ENCODE measurements around the gene CHFR.
"Not testable (repeated sequence)": the region's sequence is repeated elsewhere in the genome, so short reads cannot be mapped to it uniquely, and the experiment has no call there.

CHFR gene

DNA sequence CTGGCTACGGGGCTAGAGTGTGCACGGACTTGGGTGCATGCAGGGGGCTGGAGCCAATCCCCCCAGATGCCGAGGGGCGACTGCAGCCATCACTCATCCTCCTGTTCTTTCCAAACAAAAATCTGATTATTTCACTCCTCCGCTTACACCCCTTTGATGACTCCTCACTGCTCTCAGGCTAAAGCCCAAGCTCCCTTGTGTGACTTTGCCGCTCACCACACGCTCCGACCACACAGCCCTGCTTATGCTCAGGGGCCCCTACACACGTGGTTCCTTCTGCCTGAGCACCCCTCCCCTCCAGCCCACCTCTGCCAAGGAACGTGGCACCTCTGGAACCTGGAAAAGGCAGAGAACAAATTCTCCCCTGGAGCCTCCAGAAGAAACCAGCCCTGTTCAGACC is 13.7 kb downstream of the CHFR start:
- DNase-seq = no peak

DNA sequence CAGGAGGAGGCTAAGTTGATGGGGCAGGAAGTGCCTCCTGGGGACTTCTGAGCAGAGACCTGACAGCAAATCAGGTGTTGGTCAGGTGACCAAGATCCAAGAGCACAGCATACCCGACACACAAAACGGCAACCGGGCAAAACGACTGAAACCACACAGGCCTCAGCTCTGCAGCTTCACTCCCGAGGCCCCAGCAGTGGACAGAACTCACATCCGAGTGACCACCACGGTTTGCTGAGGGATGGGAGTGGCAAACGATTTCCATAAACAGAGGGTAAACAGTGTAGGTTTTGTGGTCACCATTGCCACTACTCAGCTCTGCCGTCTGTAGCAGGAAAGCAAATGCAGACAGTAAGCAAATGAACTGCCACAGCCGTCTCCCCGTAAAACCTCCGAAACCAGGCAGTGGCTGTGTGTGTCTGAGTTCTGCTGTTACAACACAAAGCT is 14.4 kb downstream of the CHFR start:
- no peak for DNase-seq

GRCh38 chr12:132872073-132872855 is 15.1 kb downstream of the CHFR start:
- no peak for DNase-seq

DNA sequence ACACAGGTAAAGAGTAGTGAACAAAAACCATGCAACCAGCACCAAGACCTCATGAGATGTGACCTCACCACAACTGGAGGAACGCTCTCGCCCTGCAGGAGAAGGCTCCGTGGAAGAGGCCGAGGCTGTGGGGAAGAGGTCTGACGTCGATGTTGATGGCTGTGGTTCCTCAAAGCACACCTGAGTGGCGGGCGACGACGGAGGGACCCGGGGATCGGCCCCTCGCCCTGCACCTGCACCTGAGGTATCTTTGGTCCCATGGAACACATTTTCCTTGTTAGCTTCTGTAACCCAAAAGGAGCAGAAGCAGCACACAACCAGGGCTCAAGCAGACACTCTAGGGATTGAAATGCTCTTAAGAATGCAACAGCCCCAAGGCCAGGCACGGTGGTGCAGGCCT is 17.9 kb downstream of the CHFR start:
- DNase-seq = no peak

GRCh38 chr12:132866251-132866828 is 21.1 kb downstream of the CHFR start:
- no peak for DNase-seq

DNA sequence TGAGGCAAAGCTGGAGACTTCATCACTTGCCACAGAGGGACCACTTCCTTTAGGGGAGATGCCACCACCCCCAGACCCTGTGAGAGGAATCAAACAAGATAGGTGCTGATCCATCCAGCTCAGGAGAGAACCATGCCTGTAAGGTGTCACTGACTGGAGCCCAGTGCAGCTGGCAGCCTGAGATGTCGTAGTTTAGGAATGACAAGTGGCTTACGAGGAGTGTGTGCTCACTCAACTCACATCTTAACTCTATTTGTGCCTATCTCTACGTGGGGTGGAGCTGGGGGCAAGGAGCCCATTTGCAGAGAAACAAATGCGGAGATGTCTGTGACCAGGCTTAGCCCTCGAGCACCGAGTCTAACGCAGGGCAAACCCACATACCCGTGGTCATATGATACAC is 25.8 kb downstream of the CHFR start:
- no peak for DNase-seq

DNA sequence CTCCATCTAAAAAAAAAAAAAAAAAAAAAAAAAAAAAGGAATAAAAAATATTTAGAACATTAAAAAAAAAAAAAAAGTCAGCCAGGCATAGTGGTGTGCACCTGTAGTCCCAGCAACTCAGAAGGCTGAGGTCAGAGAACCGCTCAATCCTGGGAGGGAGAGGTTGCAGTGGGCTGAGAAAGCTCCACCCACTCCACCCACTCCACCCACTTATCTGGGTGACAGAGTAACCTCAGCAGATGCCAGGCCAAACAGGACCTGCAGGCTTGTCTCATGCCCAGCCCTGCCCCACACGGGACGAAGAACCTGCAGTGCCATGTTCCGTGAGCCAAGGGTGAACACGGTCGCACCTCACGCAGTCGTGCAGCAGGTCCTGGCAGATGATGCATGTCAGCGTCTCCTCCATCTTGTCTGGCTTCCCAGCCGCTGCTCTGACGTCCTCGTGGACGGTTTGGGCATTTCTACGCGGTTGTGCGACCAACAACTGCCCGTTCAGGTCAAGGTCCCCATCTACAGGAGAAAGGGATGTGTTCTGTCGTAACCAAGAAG is 28.6 kb downstream of the CHFR start:
- DNase-seq = no peak

DNA sequence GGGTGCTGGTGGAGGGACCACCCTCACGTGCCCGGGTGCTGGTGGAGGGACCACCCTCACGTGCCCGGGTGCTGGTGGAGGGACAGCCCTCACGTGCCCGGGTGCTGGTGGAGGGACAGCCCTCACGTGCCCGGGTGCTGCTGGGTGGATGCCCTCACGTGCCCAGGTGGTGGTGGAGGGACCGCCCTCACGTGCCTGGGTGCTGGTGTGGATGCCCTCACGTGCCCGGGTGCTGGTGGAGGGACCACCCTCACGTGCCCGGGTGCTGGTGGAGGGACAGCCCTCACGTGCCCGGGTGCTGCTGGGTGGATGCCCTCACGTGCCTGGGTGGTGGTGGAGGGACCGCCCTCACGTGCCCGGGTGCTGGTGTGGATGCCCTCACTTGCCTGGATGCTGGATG is 30.4 kb downstream of the CHFR start:
- DNase-seq = not testable (repeated sequence)

DNA sequence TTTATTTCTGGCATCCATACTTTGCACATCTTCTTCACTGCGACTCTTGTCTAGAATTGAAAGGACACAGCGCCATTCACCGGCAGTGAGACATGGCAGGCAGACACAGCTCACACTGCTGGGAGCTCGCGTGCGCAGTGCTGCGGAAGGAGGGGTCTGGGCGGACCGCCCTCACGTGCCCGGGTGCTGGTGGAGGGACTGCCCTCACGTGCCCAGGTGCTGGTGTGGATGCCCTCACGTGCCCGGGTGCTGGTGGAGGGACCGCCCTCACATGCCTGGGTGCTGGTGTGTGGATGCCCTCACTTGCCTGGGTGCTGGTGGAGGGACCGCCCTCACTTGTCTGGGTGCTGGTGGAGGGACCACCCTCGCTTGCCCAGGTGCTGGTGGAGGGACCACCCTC is 30.8 kb downstream of the CHFR start:
- DNase-seq = no peak

DNA sequence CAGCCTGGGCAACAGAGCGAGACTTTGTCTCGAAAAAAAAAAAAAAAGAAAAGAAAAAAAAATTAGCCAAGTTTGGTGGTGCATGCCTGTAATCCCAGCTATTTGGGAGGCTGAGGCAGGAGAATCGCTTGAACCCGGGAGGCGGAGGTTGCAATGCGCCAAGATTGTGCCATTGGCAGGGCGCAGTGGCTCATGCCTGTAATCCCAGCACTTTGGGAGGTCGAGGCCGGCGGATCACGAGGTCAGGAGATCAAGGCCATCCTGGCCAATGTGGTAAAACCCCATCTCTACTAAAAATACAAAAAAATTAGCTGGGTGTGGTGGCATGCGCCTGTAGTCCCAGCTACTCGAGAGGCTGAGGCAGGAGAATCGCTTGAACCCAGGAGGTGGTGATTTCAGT is 32.2 kb downstream of the CHFR start:
- DNase-seq = not testable (repeated sequence)

DNA sequence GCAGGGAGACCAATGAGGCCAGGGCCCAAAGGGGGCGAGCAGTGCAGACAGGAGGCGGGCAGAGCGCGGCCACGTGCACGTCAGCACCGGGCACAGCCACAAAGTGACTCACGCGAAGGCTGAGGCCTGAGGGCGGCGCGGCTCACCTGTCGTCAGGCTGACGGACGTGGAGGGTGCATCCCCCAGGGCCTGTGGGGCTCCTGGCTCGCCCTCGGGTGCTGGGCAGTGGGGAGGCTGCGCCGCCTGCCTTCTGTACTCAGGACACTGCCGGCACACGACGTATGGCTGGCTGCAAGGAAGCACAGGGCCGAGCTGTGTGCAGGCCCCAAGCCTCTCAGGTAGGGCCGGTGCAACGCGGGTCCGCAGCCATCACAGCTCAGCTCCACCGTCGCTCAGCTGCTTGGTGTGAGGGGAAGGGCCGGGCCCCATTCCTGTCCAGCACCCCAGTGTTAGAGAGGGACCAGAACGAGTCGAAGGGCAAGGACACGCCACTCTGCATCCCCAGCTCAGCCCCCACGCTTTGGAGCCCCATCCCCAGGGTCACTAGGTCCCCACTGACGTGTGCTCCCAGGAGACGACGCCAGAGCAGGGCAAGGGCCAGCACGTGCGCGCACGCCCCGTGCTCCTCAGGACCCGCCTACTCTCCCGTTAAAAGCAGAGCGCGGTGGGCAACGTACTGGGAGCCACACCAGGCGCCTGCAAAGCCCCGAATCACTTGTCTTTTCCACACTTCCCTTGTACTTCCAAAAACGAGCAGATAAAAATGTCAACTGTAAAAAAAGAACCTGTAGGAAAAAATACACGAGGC is 33.9 kb downstream of the CHFR start:
- no peak for DNase-seq

- no peak for DNase-seq
Measured at GRCh38 chr12:132852496-132852895, 34.9 kb downstream of the CHFR start.

DNA sequence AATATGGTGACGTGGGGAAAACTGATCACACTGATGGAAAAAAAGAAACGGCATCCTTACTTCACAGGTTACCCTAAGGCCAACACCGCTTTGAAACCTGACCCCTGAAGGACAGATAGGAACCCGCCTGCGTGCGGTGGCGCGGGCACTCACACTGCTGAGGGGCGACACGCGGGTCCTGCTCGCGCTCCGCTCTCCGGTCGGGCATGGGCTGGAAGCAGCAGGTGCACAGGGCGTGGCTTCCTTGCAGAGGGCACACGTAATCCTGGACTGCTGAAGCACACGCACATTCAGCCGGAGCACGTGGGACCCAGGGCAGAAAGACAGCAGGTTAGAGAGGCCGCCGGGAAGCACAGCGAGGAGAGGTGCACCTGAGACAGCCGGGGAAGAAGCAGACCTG is 35.9 kb downstream of the CHFR start:
- DNase-seq = no peak

GRCh38 chr12:132850291-132850690 is 37.1 kb downstream of the CHFR start:
- DNase-seq = no peak

DNA sequence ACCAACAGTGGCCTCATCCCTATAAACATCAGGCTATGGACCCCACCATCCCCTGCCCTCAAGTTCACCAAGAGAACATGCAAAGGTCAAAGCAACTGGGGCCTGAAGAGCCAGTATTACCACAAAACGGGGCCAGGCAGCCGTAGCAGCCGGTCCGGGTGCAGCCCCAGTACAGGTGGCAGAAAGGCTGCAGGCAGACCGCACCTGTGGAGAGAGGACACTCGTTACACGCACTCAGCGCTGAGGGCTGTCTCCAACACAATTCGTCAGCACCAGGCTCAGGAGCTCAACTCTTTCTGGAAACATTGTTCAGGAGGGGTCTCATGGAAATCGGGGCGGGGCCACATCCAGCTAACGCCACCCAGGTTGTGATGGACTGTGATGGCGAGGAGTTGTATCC is 38.9 kb downstream of the CHFR start:
- no peak for DNase-seq

DNA sequence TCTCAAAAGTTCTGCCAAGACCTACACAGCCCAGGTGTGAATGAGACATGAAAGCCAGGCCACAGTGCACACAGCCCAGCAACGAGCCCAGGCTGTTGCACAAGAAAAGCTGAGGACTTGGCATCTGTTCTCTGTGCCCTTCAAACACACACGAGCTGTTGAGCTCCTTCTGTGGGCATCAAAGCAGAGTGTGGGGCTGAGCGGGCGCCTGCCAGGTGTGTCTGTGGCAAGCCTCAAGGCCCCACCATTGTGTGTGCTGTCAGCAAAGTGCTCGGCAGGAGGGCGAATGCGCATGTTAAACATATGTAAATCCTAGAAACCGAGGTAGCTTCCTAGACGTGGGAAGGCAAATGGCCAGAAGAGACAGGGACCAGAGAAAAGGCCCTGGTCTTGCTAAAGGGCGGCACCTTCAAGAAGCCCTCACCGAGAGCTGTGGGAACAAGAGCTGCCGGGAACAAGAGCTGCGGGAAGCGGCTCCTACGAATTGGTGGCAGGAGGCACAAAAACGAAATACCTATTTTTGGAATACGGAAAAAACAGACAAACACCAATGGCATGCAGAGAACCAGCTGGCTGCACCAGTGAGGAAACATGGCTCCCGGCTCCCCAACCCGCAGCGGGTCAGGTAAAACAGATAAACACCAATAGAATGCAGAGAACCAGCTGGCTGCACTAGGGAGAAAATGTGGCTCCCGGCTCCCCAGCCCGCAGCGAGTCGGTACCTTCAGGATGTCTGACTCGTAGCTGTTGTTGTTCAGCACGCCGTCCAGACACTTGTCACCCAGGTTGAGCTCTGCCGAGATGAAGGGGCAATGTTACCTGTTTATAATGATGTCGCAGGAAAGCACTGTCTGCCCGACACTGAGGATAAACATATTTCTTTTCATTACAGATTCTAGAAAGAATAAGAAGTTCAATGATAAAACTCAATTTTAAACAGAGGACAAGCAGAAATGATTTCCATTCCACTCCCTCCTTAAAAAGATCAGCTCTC is 39.7 kb downstream of the CHFR start:
- no peak for DNase-seq

DNA sequence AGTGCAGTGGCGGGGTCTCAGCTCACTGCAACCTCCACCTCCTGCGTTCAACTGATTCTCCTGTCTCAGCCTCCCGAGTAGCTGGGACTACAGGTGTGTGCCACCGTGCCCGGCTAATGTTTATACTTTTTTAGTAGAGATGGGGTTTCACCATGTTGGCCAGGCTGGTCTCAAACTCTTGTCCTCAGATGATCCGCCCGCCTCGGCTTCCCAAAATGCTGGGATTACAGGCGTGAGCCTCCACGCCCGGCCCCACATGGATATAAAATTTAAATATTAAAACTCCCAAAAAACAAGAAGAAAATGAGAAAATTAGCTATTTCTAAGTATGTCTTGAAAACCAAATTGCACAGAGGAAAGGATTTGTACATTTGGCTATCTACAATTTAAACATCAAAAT is 42.7 kb downstream of the CHFR start:
- DNase-seq = not testable (repeated sequence)

GRCh38 chr12:132842449-132843045 is 44.9 kb downstream of the CHFR start:
- no peak for DNase-seq

DNA sequence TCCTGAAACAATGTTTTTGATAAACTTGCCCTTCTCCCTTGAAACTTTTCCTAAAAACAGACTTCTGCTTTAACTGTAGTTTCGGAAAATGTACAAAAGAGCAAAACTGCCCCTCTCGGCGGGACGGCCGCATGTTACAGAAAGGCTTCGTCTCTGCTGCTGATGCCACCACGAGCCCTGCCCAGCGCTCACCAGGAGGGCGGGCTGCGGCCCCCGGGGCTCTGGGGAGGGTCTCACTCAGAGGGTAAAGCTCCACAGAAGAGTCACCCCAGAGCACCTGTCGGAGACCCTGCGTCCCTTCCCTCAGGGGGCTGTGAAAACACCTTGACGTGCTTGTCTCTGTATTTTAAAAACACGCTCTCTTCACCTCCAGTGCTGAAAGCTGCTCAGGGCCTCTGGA is 46.3 kb downstream of the CHFR start:
- no peak for DNase-seq

- no peak for DNase-seq
Measured at GRCh38 chr12:132840536-132840935, 46.9 kb downstream of the CHFR start.

GRCh38 chr12:132839558-132840235 is 47.7 kb downstream of the CHFR start:
- DNase-seq = no peak
